Transverse colon (tissue), 4 donors: Measurements from ENCODE around the gene U2AF1.
"Not testable (repeated sequence)": the region's sequence is repeated elsewhere in the genome, so short reads cannot be mapped to it uniquely, and the experiment has no call there.

Source experiments
- CTCF ChIP-seq, 5 experiments: fragments of 200-600 bp in 3 of 5; fragments of 450-650 bp in 2 of 5; sonication (generic) in 3 of 5; IDR thresholded peaks; 1 replicate in 2 of 5; 2 replicates in 3 of 5; pipeline ENCODE4 v1.5.1; 2016 to 2017; ENCODE audit warnings: antibody characterized with exemption in 5 of 5, inconsistent platforms in 3 of 5, mild to moderate bottlenecking in 2 of 5, moderate library complexity in 1 of 5
- POLR2A ChIP-seq: fragments of 450-650 bp; IDR thresholded peaks from one replicate; pipeline ENCODE4 v1.6.1; 2016; ENCODE audit warnings: antibody characterized with exemption, mild to moderate bottlenecking, moderate library complexity
- POLR2AphosphoS5 ChIP-seq, 3 donors: sonication (generic); formaldehyde crosslinking; IDR thresholded peaks; one replicate each; pipeline ENCODE4 v1.6.1; 2016; ENCODE audit warnings: antibody characterized with exemption in 3 of 3

- not testable (repeated sequence) for TF ChIP-seq CTCF (IDR thresholded peaks at IDR 0.05); POLR2A; POLR2AphosphoS5 (IDR thresholded peaks at IDR 0.05)
These were observed 807 bp upstream of the U2AF1 start for GRCh38 chr21:43108177-43108576.
